SU-DHL-6 (cell line): ENCODE data around the gene MBLAC1.

Source experiments
- H2AFZ ChIP-seq: fragments of 200-600 bp; sonication (generic); 2 replicates; pipeline ENCODE4 v1.6.1; 2014; ENCODE audit warnings: low read depth, mild to moderate bottlenecking, moderate library complexity, mixed read lengths, antibody characterized with exemption, low read length; ENCODE audit not compliant: severe bottlenecking
- H3F3A ChIP-seq: fragments of 200-600 bp; shearing (Covaris generic); 2 replicates; pipeline ENCODE4 v1.6.0; 2016; ENCODE audit warnings: antibody characterized with exemption, mild to moderate bottlenecking; ENCODE audit not compliant: insufficient read depth
- H3K27ac ChIP-seq: fragments of 200-600 bp; sonication (generic); 2 replicates; pipeline ENCODE4 v1.5.1; 2016; ENCODE audit warnings: low read depth, mild to moderate bottlenecking, low read length, moderate library complexity, mixed read lengths
- H3K27me3 ChIP-seq: fragments of 200-600 bp; sonication (generic), shearing (Covaris generic); 2 replicates; pipeline ENCODE4 v1.6.0; 2014; ENCODE audit warnings: mild to moderate bottlenecking, low read length
- H3K36me3 ChIP-seq: fragments of 200-600 bp; sonication (generic); 2 replicates; pipeline ENCODE4 v1.6.1; 2014; ENCODE audit warnings: mild to moderate bottlenecking, low read length, mixed read lengths
- H3K4me2 ChIP-seq: fragments of 300-600, 200-600 bp; shearing (Covaris generic), sonication (generic); 2 replicates; pipeline ENCODE4 v1.6.0; 2014; ENCODE audit warnings: low read length, low read depth, mild to moderate bottlenecking; ENCODE audit not compliant: poor library complexity, severe bottlenecking
- H3K4me3 ChIP-seq: fragments of 200-600 bp; sonication (generic); 2 replicates; pipeline ENCODE4 v1.5.1; 2014; ENCODE audit warnings: antibody characterized with exemption, low read length, mild to moderate bottlenecking, mixed read lengths; ENCODE audit not compliant: insufficient read depth, poor library complexity, severe bottlenecking
- H3K79me2 ChIP-seq: fragments of 200-600 bp; sonication (generic); 2 replicates; pipeline ENCODE4 v1.6.1; 2014; ENCODE audit warnings: mild to moderate bottlenecking, low read length, moderate library complexity; ENCODE audit not compliant: insufficient read depth
- H3K9ac ChIP-seq: fragments of 200-600 bp; sonication (generic); 2 replicates; pipeline ENCODE4 v1.7.0; 2014; ENCODE audit warnings: mild to moderate bottlenecking, low read length
- H3K9me2 ChIP-seq: fragments of 200-600 bp; sonication (generic); replicated peaks from 2 replicates; pipeline ENCODE4 v1.6.1; 2014; ENCODE audit warnings: low read length; ENCODE audit not compliant: insufficient read depth
- H3K9me3 ChIP-seq: fragments of 200-600 bp; sonication (generic); 2 replicates; pipeline ENCODE4 v1.6.1; 2014; ENCODE audit warnings: low read length, mixed read lengths; ENCODE audit not compliant: insufficient read depth
- H4K20me1 ChIP-seq: fragments of 200-600 bp; sonication (generic); 2 replicates; pipeline ENCODE4 v1.6.1; 2014; ENCODE audit warnings: low read depth, mild to moderate bottlenecking, antibody characterized with exemption, low read length, moderate library complexity, mixed read lengths
- CTCF ChIP-seq: fragments of 200-600 bp; sonication (generic); IDR thresholded peaks from one replicate; pipeline ENCODE4 v1.5.1; 2017; ENCODE audit warnings: antibody characterized with exemption, mild to moderate bottlenecking, low read length, moderate library complexity; ENCODE audit not compliant: insufficient read depth, poor library complexity, severe bottlenecking
- EZH2phosphoT487 ChIP-seq: fragments of 200-600 bp; sonication (generic), shearing (Covaris generic); conservative IDR thresholded peaks from 2 replicates; pipeline ENCODE4 v1.6.1; 2018; ENCODE audit warnings: mild to moderate bottlenecking, antibody characterized with exemption, low read length, moderate library complexity, mixed read lengths

The MBLAC1 gene

GRCh38 chr7:100080907-100081534 lies 45.7 kb upstream of the MBLAC1 start:
- no peak overlapping the region; the same call in 1 of the 2 replicates for H3K27ac ChIP-seq
- H3K36me3 ChIP-seq, result no peaks in the 10 kb centered on the region
- TF ChIP-seq EZH2phosphoT487 (no peak), CTCF (no peak)

GRCh38 chr7:100081535-100082102 lies 45.1 kb upstream of the MBLAC1 start, which contains the start of gene ZNF3:
Gene ZNF3 (minus strand): TSS chr7:100081723. CDS start chr7:100077357, 4,366 bp downstream.
- peak within 1 kb of the TSS; percentile 70 for H3K9ac ChIP-seq
- H3F3A ChIP-seq, result peaks cover 16% of the 10 kb centered on the region
- no peaks in the 10 kb centered on the region for H3K9me3 ChIP-seq
- peak within 1 kb of the TSS; percentile 70 for H3K4me2 ChIP-seq
- H3K79me2 ChIP-seq, result peaks cover 29% of the 10 kb centered on the region
- no peaks in the 10 kb centered on the region for H4K20me1 ChIP-seq
- no peaks in the 10 kb centered on the region; the same call in 1 of the 2 replicates for H3K27me3 ChIP-seq
- peak within 1 kb of the TSS; percentile 88 for H3K4me3 ChIP-seq
- no peak for TF ChIP-seq EZH2phosphoT487
- peak; percentile 99 for TF ChIP-seq CTCF
- H3K27ac ChIP-seq, result peak within 1 kb of the TSS; percentile 50
- peak within 1 kb of the TSS; percentile 55 for H2AFZ ChIP-seq
- H3K36me3 ChIP-seq, result no peaks in the 10 kb centered on the region
- no peaks in the 10 kb centered on the region for H3K9me2 ChIP-seq

More at GRCh38 chr7:100080907-100081534, 45.7 kb upstream of the MBLAC1 start:
- Histone ChIP-seq H3K9me3 (no peaks in the 10 kb centered on the region), H3K4me3 (peak overlapping the region; percentile 88), H3K9me2 (no peaks in the 10 kb centered on the region), H3F3A (peaks cover 16% of the 10 kb centered on the region), H2AFZ (peak overlapping the region; percentile 17), H3K79me2 (peaks cover 29% of the 10 kb centered on the region), H3K4me2 (peak overlapping the region; percentile 70), H3K27me3 (no peaks in the 10 kb centered on the region; the same call in 1 of the 2 replicates), H3K9ac (peak overlapping the region; percentile 70), H4K20me1 (no peaks in the 10 kb centered on the region)

- Histone ChIP-seq H4K20me1 (no peaks in the 10 kb centered on the region), H3F3A (peaks cover 16% of the 10 kb centered on the region), H3K9me3 (no peaks in the 10 kb centered on the region), H3K9ac (no peak overlapping the region), H3K27ac (peak overlapping the region; percentile 28), H2AFZ (no peak overlapping the region), H3K9me2 (no peaks in the 10 kb centered on the region), H3K27me3 (no peaks in the 10 kb centered on the region; the same call in 1 of the 2 replicates), H3K79me2 (peaks cover 29% of the 10 kb centered on the region), H3K36me3 (no peaks in the 10 kb centered on the region), H3K4me3 (no peak overlapping the region), H3K4me2 (peak overlapping the region; percentile 70)
- no peak for TF ChIP-seq CTCF
- no peak for TF ChIP-seq EZH2phosphoT487
These were observed 43.8 kb upstream of the MBLAC1 start for GRCh38 chr7:100082978-100083377.
